HCEC 1CT (cell line): ENCODE data around the gene NAXD.
"Not testable (repeated sequence)": the region's sequence is repeated elsewhere in the genome, so short reads cannot be mapped to it uniquely, and the experiment has no call there.

Experiments
- DNase-seq: peaks from one replicate; pipeline ENCODE4 v3.0.0-alpha.2; 2017

NAXD gene

DNA sequence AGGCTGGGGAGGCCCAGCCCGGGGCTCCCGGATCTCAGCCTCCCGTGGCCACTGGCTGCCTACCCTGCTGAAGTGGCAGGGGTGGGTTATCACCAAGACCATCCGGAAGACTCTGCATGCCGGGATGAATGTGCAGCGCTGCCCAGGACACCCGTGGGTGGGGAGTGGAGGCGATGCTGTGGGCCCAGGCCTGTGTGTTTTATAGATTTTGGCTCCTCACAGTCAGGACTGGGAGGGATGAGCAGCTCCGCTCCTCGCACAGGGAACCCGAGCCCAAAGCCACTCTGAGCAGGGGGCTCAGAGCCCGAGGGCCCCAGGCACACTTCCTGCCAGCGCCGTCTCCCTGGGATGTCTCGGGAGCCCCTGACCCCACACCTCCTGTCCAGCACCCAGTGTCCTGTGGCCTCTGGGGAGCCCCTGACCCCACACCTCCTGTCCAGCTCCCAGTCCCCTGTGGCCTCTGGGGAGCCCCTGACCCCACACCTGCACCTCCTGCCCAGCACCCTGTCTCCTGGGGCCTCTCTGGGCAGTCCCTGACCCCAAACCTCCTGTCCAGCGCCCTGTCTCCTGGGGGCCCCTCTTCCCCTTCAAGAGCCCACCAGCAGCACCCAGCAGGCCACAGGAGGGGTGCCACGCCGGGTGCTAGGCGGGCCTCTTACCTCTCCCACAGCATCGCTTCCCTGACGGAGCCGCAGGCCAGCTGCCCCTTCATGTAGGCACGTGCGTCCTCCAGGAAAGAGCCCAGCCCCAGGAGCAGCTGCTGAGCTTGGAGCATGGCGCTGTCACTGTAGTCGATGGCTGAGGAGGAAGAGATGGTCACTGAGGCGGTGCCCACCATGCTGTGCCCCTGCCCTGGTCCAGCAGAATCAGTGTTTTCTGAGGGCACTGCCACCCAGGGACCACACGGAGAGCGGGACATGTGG lies 31.4 kb downstream of the NAXD start:
- no peak for DNase-seq

DNA sequence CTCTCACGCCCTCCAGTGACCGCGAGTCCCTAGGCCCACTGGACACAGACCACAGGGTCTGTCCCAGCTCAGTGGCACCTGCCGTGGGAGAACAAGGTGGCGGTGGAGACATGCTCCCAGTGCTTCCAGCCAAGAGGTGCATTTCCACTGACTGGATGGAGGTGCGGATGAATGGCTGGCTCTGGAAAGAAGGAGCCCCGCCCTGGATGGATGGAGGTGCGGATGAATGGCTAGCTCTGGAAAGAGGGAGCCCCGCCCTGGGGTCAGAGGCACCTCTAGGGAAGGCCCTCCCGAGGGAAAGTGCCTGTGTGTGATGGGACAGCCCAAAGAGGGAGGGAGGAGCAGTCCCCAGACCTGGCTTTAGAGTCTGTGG lies 32.0 kb downstream of the NAXD start:
- no peak for DNase-seq

DNA sequence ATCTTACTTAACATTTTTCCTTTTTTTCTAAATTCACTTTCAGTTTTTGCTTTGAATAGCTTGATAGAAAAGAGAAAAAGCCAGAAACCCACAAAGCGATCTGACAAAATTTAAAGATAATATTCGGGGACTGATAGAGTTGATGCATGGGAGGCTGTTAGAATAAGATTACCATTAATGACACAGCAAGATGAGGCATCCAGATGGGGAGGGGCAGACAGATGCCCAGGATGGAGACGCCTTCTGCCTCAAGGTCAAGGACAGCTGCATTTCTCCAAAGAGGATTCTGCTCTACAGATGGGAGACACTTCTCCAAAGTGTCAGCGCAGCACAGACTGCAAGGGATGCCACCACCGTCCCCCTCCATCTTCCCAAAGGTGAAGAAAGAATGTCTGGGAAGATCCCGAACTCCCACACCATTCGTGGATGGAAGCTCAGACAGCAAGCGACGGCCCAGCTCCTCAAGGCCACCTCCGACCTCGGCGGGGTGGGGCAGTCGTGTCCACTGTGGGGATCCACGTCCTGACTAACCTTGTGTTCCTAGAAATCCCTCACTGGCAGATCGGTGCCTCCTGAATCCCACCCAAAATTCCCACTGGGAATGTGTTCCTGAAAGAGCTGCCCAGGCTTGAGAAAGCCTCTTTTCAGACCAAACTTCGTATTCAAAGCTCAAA lies 32.9 kb downstream of the NAXD start:
- DNase-seq = no peak

DNA sequence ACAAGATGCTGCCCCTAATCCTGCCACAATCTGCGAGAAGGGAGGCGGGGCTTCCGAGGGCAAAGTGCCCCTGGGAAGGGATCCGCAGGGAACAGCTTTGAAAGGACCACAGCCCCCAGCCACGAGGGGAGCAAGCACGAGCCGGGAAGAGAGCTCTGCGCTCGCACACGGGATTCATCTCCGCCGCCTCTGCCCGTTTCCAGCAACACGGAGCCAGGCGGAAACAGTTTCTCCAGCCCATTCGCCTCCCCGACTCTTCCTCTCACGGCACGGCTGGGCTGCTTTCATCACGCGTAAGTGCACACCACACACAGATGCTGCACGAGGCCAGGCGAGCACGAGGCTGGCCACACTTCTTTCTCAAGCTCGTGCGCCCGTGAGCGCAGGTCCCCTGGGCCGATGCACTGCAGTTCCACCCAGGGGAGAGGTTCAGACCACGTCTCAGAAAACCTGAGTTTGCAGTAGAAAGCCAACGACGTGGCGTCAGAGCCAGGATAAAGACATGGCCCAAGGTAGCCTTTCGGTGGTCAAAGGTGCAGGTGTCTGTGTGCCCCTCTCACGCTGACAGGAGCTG lies 33.6 kb downstream of the NAXD start:
- no peak for DNase-seq

DNA sequence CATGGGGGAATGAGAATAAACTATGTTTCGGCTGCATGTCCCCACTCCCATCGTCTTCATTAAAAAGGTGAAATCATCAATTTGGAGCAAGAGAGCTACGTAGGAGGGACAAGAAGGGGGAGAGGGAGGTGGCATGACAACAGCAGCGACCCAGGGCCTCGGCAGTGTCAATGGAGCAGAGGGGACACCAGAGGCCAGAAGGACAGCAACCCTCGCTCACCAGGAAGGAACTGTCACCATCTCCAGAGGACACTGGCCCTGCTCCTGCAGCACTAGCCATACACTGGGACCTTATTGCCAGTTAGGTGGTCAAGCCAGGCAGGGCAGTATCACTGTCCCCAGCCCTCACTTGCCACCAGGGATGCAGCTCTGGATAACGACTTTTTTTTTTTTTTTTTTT lies 34.2 kb downstream of the NAXD start:
- DNase-seq = no peak

DNA sequence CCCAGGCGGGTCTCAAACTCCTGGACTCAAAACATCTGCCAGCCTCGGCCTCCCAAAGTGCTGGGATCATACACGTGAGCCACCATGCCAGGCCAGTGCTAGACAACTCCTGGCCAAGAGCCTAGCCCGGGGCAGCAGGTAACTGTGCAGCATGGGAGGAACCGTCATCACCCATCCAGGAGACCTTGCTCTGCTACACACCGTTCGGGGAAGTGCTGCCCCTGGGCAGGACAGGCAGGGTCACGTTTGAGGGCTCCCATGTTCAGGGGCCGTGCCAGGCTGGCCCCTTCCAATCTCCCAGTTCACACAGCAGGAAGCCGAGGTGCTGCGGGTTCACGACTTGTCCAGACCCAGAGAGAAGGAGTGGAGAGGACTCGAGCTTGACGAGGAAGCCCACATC lies 35.1 kb downstream of the NAXD start:
- no peak for DNase-seq

DNA sequence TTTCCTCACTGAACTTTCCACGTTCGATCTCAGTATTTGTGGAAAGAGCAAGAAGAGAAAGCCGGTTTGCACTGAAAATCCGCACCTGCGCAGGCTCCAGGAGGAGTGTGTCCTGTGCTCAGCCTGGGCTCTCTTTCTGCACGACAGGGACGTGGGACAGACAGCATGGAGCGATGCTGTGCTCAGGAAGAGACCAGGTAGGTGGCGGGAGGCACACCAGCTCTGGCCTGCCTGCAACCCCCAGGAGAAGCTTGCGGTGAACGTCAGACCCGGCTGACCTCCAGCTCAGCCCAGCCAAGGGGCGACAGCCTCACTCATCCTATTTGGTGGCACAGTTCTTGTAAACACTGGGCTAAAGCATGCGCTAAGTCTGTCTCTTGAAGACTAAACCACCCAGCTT lies 35.9 kb downstream of the NAXD start:
- DNase-seq = no peak

DNA sequence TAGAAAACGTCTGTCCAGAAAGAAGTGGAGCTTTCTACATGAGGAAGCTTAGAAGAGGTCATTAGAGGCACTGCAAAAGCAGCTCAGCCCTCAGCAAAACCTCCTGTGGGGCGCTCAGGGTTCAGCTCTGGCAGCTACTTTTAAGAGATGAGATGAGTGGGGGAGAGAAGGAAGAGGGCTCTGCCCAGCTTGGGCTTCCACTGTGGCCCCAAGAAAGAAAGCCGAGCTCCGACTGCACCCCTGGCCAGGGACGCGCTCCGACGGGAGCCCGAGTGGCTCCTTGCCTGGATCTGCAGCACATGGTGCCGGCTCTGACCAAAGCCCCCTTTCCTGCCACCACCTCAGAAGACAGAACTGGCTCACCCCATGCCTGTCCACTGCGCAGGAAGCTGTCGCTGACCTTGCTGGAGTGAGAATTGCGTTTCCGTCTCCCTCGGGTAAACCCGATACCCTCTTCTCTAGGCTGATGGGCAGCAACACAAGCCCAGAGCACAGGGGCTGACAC lies 36.4 kb downstream of the NAXD start:
- no peak for DNase-seq

DNA sequence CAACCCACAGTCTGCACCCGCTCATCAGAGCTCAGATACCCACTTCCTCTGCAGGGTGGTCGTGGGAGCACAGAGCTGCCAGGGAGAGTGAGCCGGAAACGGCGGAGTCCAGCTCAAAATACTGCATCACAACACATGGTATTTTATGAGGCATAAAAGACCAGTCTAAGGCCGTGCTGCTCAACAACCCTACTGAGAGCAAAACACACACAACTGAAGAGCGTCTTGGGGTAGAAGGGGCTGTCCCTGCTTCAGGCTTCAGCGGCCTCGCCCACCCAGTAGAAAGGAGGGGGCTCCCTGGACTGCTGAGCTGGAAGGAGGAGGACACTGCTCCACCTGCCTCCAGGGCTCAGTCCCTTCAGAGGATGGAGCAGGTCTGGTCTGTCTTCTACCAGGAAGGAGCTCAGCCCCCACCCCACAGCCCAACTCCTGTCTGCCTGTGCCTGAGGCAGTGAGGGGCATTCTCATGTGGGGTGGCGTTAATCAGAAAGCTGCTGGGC lies 36.9 kb downstream of the NAXD start:
- DNase-seq = no peak

DNA sequence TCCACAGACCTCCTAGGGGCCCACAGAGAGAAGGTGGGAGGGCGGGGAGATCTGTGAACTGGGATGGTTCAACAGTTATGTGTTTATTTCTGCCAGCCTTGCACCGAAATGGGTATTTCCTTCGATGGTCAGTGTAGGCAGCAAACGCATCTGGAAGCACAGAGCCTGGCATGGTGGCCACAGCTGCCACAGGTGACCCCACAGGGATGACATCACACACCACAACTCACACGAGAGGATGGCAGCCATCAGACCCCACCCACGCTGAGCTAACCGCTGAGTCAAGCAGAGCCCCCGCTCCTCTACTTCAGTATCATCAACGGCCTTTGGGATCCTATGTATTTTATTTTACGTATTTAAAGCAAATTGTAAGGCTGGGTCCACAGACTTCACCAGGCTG lies 37.4 kb downstream of the NAXD start:
- DNase-seq = no peak

DNA sequence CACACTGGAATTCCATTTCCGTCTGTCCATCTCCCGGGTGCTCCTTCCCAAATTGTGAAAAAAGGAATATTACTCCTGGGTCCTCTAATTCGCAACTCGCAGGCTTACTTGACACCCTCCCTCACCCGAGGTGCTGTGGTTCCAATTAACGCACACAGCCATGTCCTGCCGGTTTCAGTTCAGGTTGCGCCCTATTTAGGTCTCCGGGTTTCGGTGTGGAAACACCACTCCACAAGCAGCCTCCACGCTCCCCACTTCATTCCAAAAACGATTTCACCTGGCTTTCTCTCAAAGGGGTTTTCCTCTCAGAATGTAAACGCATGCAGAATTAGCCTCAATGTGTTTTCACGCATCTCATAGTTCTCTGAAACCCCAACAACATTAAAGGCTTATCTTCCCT lies 37.9 kb downstream of the NAXD start:
- no peak for DNase-seq

DNA sequence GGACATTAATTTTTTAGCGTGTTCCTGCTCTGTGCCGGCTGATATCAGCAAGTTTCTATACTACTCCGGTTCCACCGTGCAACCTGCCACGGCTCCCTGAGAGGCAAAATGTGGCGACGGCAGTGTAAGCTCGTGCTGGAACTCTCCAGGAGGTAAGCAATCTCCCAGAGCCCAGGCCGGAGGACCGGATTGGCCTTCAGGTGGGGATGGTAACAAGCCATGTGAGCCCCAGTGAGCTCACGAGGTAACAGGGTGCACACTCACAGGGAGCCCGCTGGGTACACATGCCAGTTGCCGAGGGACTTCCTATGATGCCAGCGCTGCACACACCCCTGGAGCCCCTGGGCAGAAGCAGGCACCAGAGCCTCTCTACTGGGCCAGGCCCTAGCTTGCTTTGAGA lies 38.5 kb downstream of the NAXD start:
- no peak for DNase-seq

DNA sequence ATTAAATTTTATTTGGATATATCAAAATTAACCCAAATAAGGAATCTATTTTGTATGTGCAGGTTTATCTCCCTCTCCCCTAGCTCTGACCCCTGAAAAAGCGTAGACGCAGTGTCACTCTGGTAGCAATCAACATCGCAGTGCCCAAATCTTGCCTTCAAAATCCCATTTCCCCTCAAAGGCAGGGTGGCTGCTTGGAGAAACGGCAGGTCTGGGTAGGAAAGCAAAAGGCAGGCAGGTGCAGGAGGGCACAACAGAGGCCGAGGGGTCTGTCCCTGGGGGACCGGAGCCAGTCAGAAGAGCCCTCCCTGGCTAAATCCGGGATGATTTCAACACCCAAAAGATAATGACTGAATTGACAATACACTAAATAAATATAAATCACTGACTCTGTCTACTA lies 41.9 kb downstream of the NAXD start:
- no peak for DNase-seq

DNA sequence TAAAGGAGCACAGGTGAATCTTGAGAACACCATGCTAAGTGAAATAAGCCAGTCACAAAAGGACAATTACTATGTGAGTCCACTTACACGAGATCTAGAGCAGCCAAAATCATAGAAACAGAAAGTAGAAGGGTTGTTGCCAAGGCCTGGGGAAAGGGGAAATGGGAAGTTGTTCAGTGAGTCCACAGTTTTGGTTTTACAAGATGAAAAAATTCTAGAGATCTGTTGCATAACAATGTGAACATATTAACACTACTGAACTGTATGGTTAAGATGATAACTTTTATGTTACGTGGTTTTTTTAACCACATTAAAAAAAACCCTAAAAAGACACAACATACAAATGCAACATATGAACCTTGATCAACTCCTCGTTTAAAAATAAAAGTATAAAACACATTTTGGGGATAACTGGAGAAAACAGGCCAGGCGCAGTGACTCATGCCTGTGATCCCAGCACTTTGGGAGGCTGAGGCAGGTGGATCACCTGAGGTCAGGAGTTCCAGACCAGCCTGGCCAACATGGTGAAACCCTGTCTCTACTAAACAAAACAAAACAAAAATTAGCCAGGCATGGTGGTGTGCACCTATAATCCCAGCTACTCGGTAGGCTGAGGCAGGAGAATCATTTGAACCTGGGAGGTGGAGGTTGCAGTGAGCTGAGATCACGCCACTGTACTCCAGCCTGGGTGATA lies 43.0 kb downstream of the NAXD start:
- DNase-seq = not testable (repeated sequence)

DNA sequence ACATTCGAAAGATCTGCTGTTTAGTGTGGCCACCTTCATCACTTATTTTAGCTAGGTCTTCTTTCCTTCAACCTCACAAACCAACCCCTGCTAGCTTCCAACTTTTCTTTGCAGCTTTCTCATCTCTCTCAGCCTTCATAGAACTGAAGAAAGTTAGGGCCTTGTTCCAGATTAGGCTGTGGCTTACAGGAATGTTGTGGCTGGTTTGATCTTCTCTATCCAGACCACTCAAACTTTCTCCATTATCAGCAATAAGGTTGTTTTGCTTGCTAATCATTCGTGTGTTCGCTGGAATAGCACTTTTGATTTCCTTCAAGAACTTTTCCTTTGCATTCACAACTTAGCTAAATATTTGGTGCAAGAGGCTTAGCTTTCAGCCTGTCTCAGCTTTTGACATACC lies 45.9 kb downstream of the NAXD start:
- no peak for DNase-seq

DNA sequence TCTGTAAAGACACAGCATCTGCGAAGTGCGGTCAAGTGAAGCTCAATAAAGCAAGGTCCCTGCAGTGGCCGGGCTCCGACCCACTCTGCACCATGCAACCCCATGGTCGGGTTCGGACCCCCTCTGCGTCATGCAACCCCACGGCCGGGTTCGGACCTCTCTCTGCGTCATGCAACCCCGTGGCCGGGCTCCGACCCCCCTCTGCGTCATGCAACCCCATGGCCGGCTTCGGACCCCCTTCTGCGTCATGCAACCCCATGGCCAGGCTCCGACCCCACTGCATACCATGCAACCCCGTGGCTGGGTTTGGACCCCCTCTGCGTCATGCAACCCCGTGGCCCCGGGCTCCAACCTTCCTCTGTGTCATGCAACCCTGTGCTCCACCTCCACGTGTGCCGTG lies 46.7 kb downstream of the NAXD start:
- no peak for DNase-seq

DNA sequence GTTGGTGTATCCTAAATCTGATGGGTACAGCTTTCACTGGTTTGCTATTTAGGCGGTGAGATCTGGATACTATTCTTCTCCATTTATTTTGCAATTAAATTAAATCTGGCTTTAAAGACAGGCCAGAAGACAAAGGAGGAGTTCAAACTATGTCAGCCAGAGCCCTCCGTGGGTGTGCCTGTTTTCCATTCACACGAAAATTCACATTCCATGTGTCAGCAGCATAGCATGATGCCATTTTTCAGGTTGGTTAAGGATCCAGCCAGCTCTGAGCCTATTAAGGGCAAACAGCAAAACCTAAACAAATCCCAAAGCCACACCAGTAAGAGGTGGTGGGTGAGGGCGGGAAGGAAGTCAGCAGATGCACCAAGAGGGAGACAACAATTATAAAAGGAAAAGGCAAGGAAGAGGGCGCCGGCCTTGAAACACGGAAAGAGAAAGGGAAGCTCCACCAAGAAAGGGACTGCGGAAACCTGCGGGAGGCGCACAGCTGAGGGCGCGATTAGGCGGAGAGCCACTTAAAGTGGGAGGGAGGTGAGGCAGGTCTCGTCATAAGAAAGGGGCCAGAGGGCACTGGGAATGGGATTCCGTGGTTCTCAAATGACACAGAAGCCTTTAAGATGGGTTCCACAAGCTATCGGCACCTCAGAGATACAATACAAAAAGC lies 47.6 kb downstream of the NAXD start:
- DNase-seq = no peak

DNA sequence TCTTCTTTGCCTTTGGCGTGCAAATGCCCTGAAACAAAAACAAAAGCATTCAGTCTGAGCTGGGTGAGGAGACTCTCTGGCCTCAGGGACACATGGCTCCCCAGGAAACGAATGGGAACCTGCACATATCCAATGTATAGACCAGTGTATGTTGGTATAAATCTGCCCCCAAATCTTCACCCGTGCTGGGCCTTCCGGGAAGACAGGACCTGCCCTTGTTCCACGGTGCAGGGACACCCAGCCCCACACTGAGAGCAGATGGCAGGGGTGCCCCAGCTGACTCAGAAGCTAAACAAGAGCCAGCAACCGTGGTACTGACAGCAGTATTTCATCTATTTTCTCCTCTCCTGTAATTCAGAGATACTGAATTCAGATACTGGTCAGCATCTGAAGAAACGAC lies 48.1 kb downstream of the NAXD start:
- no peak for DNase-seq

DNA sequence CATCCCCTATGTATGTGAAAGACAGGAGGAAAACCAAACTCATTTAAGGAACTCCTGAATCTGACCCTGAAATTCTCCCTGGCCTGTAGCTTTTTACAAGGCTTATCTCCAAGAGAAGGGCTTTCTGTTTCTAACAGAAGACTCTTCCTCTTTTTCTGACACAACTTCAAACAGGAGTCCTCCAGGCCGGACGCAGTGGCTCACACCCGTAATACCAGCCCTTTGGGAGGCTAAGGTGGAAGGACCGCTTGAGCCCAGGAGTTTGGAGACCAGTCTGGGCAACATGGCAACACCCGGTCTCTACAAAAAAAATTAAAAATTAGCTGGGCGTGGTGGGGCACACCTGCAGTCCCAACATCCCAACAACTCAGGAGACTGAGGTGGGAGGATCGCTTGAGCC lies 48.7 kb downstream of the NAXD start:
- DNase-seq = no peak

DNA sequence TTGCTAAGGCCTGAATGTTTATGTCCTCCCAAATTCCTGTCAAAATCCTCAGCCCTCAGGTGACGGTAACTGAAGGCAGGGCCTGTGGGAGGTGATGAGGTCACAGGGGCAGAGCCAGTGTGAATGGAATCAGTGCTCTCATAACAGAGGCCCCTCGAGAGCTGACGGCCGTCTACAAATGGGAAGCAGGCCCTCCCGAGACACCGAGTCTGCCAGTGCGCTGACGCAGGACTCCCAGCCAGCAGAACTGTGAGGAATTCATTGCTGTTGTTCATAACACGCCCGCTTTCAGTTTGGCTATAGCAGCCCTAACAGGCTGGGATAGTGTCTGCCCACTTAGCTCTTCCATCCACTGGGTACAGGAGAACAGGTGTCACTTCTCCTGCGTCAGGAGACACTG lies 49.3 kb downstream of the NAXD start:
- DNase-seq = no peak

DNA sequence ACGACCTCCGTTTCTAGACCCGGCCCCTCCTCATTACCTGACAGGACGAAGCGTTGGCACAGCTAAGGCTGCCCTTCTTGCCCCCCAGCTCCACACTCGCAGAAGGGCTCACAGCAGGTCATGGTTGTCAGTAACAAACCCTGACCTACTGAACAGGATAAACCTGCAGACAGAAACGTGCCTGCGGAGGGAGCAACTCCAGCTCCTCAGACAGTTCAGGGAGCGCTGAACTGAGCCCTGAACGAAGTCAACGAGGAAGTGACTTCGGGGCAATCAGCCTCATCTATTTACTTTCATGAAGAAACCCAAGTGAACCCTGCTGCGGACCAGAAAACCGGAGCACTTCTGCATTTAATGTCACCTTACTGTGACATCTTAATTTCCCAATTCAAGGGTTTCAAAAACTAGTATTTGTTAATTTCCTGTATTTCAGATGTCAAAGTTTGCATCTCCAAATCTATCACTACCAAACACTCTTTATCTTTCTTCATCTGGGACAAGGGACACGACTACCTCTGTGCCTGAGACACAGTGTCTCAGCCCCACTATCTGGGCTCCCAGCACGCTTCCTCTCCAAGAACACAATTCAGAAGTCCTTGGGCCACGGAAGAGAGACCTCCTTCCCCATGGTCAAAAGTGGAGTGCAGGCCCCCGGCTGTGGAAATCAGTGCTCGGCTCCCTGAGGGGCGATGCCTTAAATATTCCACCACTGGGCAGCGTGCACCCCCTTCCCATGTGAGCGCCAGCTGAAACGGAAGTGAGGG lies 50.3 kb downstream of the NAXD start:
- no peak for DNase-seq

DNA sequence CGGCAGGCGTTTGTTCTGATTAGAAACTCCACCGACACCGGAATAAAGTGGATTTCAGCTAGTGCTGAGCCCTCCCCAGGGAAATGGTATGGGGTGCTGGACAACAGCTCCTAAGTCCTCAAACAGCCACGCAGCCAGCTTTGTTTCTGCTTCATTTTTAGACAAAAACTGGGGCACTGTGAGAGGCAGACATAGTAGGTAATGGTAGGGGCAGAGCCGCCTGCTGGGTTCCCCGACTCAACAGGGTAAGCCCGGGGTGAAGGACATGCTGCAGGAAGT lies 50.8 kb downstream of the NAXD start:
- DNase-seq = no peak
